NB4 (cell line): ENCODE results near the gene SLC4A7.

Experiments used
- CTCF ChIP-seq: IDR thresholded peaks from one replicate; pipeline ENCODE4 v1.5.1; 2012; ENCODE audit warnings: low read depth, low read length
- POLR2A ChIP-seq: IDR thresholded peaks from 2 replicates; pipeline ENCODE4 v1.6.1; 2011; ENCODE audit warnings: mild to moderate bottlenecking; ENCODE audit not compliant: insufficient read length; ENCODE audit errors: extremely low read depth

- TF ChIP-seq CTCF: no peak
- no peak for TF ChIP-seq POLR2A
Observed at GRCh38 chr3:27501759-27502158, 17.6 kb upstream of the SLC4A7 start.
